HepG2 (cell line): Measurements from ENCODE around the gene CYP4F12. TPM values are rescaled to one million over a fixed set of nuclear protein-coding genes. Genes with fewer than 3 reads are reported as not detected.
A peak's percentile ranks its signal among the peaks of the same experiment; 100 is the strongest.
"Not testable (repeated sequence)": the region's sequence is repeated elsewhere in the genome, so short reads cannot be mapped to it uniquely, and the experiment has no call there.

Source experiments
- ATAC-seq: fragments of 200-7000 bp; cut with Tn5 transposase; 3 replicates; pipeline ENCODE4 v1.9.1; 2020; ENCODE audit warnings: mild to moderate bottlenecking, moderate library complexity
- BruUV-seq: library from RNA; stranded (reverse); fragments of 400-500 nt; replicated peaks from 2 replicates; lab custom pipeline; 2021; lab: Mats Ljungman, UMichigan
- CTCF ChIA-PET: fragments of 300-600 bp; formaldehyde crosslinking; extraction: SDS; loops from one replicate; lab custom pipeline; 2021; ENCODE audit warnings: low total read pairs, inconsistent platforms, low intra/inter-chr PET ratio; lab: Yijun Ruan, JAX
- POLR2A ChIA-PET: fragments of 350-600 bp; sonication (Branson Sonifier 250); formaldehyde crosslinking; loops from one replicate; lab custom pipeline; 2020; ENCODE audit warnings: antibody characterized with exemption, inconsistent platforms; lab: Yijun Ruan, JAX
- DNase-seq: peaks from one replicate; pipeline ENCODE4 v3.0.0-alpha.2; 2015; ENCODE audit warnings: low spot score
- FAIRE-seq: peaks from 3 replicates; lab custom pipeline; 2011; peaks lifted over from hg19 to GRCh38; lab: Jason Lieb, UNC
- H2AFZ ChIP-seq: one replicate; pipeline ENCODE4 v1.6.1; 2011; ENCODE audit warnings: low read length, inconsistent platforms
- H3K27ac ChIP-seq: fragments of 300-600 bp; 3 replicates; pipeline ENCODE4 v1.8.0; 2011; ENCODE audit warnings: mixed run types, mild to moderate bottlenecking, mixed read lengths, low read length, inconsistent platforms; ENCODE audit not compliant: insufficient read depth; ENCODE audit errors: extremely low read length
- H3K27me3 ChIP-seq, 2 experiments: fragments of 200-600 bp in 1 of 2; 2 replicates in 1 of 2; 3 replicates in 1 of 2; pipeline versions ENCODE4 v1.6.0 to v1.8.0; 2011; ENCODE audit warnings: low read length in 2 of 2, mild to moderate bottlenecking in 2 of 2, moderate library complexity in 2 of 2, inconsistent platforms in 1 of 2; ENCODE audit not compliant: insufficient read depth in 2 of 2, control insufficient read depth in 1 of 2
- H3K36me3 ChIP-seq, 2 experiments: fragments of 200-600 bp in 1 of 2; replicated peaks in 1 of 2; 2 replicates in 1 of 2; 3 replicates in 1 of 2; pipeline versions ENCODE4 v1.5.1 to v1.8.0; 2011; ENCODE audit warnings: low read length in 2 of 2, inconsistent platforms in 1 of 2; ENCODE audit not compliant: insufficient read depth in 2 of 2, control insufficient read depth in 1 of 2
- H3K4me1 ChIP-seq: 2 replicates; pipeline ENCODE4 v1.5.1; 2012; ENCODE audit warnings: low read length, inconsistent platforms; ENCODE audit not compliant: insufficient read depth
- H3K4me2 ChIP-seq: 2 replicates; pipeline ENCODE4 v1.6.0; 2011; ENCODE audit warnings: low read depth, low read length, inconsistent platforms
- H3K4me3 ChIP-seq, 3 experiments: fragments of 200-600 bp in 1 of 3; sonication (generic), shearing (Covaris generic) in 1 of 3; replicated peaks in 1 of 3; 2 replicates each; pipeline ENCODE4 v1.5.1; 2011 to 2016; ENCODE audit warnings: low read length in 3 of 3, inconsistent platforms in 2 of 3, low read depth in 2 of 3, mild to moderate bottlenecking in 2 of 3, control low read depth in 1 of 3, mixed read lengths in 1 of 3; ENCODE audit not compliant: insufficient read depth in 1 of 3
- H3K79me2 ChIP-seq: one replicate; pipeline ENCODE4 v1.6.1; 2011; ENCODE audit warnings: low read length, inconsistent platforms; ENCODE audit not compliant: insufficient read depth
- H3K9ac ChIP-seq: 2 replicates; pipeline ENCODE4 v1.6.0; 2011; ENCODE audit warnings: mild to moderate bottlenecking, low read depth, low read length, inconsistent platforms; ENCODE audit not compliant: insufficient read depth
- H3K9me3 ChIP-seq: 2 replicates; pipeline ENCODE4 v1.5.1; 2012; ENCODE audit warnings: mild to moderate bottlenecking, low read length
- H4K20me1 ChIP-seq: 2 replicates; pipeline ENCODE4 v1.6.0; 2011; ENCODE audit warnings: inconsistent platforms, mild to moderate bottlenecking, low read length, moderate library complexity; ENCODE audit not compliant: insufficient read depth
- ZBTB2 ChIP-seq: sonication (generic); formaldehyde crosslinking; IDR thresholded peaks from 2 replicates; pipeline ENCODE4 v1.8.0; 2022; ENCODE audit warnings: low read depth, missing genetic modification reagents
- ZNF329 ChIP-seq: sonication (generic); formaldehyde crosslinking; IDR thresholded peaks from 2 replicates; pipeline ENCODE4 v1.9.0; 2021; ENCODE audit warnings: low read depth, mild to moderate bottlenecking, missing genetic modification reagents
- WGBS: methylation state at CpG from one replicate; pipeline ENCODE4 v1.1.6; 2017; ENCODE audit warnings: low lambda C conversion rate; 5-methylcytosine and 5-hydroxymethylcytosine counted together
- in situ Hi-C: cut with HindIII; loops from 2 replicates; pipeline ENCODE4 v1.10.0; 2017; ENCODE audit warnings: low pct_unique_long_range_greater_than_20kb; ENCODE audit not compliant: extremely low pct_ligation_motif_present
- intact Hi-C: fragments of 100-400 bp; cut with micrococcal nuclease; formaldehyde crosslinking; loops from one replicate; pipeline ENCODE4 v1.10.0; 2022; ENCODE audit not compliant: unreplicated experiment
- polyA plus RNA-seq, 8 experiments: library from polyadenylated mRNA; depleted of rRNA in 3 of 8; stranded (reverse) in 7 of 8; unstranded in 1 of 8; fragments of >200 nt; fragmentation: Illumina TruSeq in 4 of 8; extraction: Trizol in 4 of 8; gene quantifications; 2 replicates each; pipeline versions ENCODE4 v1.2.1 to v1.2.3, GENCODE V29; 2011 to 2016; ENCODE audit warnings: low read depth in 4 of 8, missing spikeins in 1 of 8, mixed read lengths in 1 of 8; ENCODE audit not compliant: insufficient read depth in 1 of 8
- total RNA-seq, 5 experiments: library from RNA; depleted of rRNA; stranded (reverse); fragments of >200 nt; fragmentation: Illumina TruSeq; extraction: Trizol; gene quantifications; 2 replicates each; pipeline ENCODE4 v1.2.3, GENCODE V29; 2016; ENCODE audit warnings: low read depth in 1 of 5

The CYP4F12 gene
- total and polyA plus RNA-seq, 2 of the 13 experiments (the other 11 are each of a cell fraction or from before 2014, with no cell fraction given) = 29.9 to 30.8 TPM

- ATAC-seq = no peak
- no TSS peak for BruUV-seq
- in situ Hi-C loops = loop anchor here (5.0 kb wide), 1 partner anchor 98 kb away; no protein-coding TSS in a partner anchor
- peaks cover 66% of the 10 kb centered on the region for H3K4me1 ChIP-seq
- TF ChIP-seq ZBTB2 (CRISPR knock-in tag) (no peak), ZNF329 (CRISPR knock-in tag) (peak; percentile 98)
- peaks cover 6% of the 10 kb centered on the region for H3K79me2 ChIP-seq
- no peak for DNase-seq
- H3K4me3 ChIP-seq = no peak overlapping the region
- no peaks in the 10 kb centered on the region for H3K9me3 ChIP-seq
- H3K36me3 ChIP-seq = peaks cover 7 to 13% of the 10 kb centered on the region in 2 experiments
- WGBS = 21% methylated on average over 4 of the region's 4 CpGs
- ChIA-PET POLR2A (interaction anchor here (3.0 kb wide), 1 partner anchor 38 kb away, joined by 7 read pairs; the partner anchor contains the start of gene CYP4F3), CTCF (no interaction called here)
- no peaks in the 10 kb centered on the region for H3K27me3 ChIP-seq
- intact Hi-C loops = no loop called here
- H4K20me1 ChIP-seq = no peaks in the 10 kb centered on the region
- H2AFZ ChIP-seq = no peak overlapping the region
- no peak overlapping the region for H3K9ac ChIP-seq
- no peak overlapping the region for H3K4me2 ChIP-seq
- no peak for FAIRE-seq
- H3K27ac ChIP-seq = no peak overlapping the region
These were observed 6.2 kb downstream of the CYP4F12 start for GRCh38 chr19:15679089-15679488.

GRCh38 chr19:15679865-15680264, 7.0 kb downstream of the CYP4F12 start:
- CTCF ChIA-PET, H4K20me1 ChIP-seq, BruUV-seq, H3K4me3 ChIP-seq, H3K27me3 ChIP-seq, H2AFZ ChIP-seq, H3K79me2 ChIP-seq, ATAC-seq, H3K9ac ChIP-seq, H3K4me2 ChIP-seq, H3K9me3 ChIP-seq, intact Hi-C loops, DNase-seq: not testable (repeated sequence)
- 92% methylated on average over 4 of the region's 4 CpGs for WGBS
- in situ Hi-C loops = loop anchor here (5.0 kb wide), 1 partner anchor 97 kb away; no protein-coding TSS in a partner anchor
- H3K36me3 ChIP-seq = peaks cover 7 to 16% of the 10 kb centered on the region in 2 experiments
- peak overlapping the region; percentile 73 for H3K27ac ChIP-seq
- peak; percentile 4 for FAIRE-seq
- H3K4me1 ChIP-seq = peaks cover 58% of the 10 kb centered on the region
- POLR2A ChIA-PET = interaction anchor here (3.0 kb wide), 1 partner anchor 39 kb away, joined by 7 read pairs; the partner anchor contains the start of gene CYP4F3
